Stimulated activated CD8-positive, alpha-beta memory T cell treated with anti-CD3 and anti-CD28 coated beads, Interleukin-15, amount 100 ng/mL, for 24 hours (primary cell): ENCODE data around the gene TNFSF8.

ENCODE experiments used
- DNase-seq: peaks from one replicate; pipeline ENCODE4 v3.0.0-alpha.2; 2020; ENCODE audit warnings: low read depth

The TNFSF8 gene

GRCh38 chr9:114935119-114935518 lies 4.7 kb upstream of the TNFSF8 start:
- DNase-seq: no peak

DNA sequence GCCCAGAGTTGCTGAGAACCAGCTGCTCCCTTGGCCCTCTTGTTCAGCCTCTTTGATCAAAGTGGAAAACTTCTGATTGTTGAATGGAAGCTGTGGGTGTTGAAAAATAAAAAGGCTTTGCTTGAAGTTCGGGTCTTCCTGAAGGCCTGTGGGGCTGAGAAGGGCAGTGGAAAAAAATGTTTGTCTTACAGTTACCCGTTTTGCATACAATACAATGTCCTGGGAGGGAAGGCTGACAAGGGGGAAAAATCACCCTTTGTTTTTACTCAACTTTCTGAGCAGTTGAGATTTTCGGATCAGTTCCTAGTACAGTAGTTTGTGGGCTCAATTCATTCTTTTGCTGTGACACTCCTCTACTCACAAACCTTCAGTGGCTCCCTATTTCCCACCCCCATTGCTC lies 2.1 kb upstream of the TNFSF8 start:
- no peak for DNase-seq

DNA sequence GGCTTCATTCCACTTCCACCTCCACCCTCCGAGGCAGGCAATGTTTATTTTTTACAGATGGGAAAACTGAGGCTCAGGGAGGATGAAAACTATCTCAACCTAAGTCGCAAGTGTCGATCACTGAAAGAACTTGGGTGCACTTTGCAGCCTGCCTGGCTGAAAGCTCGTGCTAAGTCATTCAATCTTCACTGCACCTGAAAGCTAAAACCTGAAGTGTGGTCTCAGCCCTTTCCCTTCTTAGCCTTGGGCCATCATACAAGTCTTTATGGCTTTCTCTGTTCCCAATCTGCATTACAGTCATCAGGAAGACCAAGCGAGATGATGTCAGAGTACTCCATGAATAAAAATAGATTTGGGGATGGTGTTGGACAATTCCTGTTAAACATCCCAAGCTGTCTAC lies 1.0 kb upstream of the TNFSF8 start:
- no peak for DNase-seq

GRCh38 chr9:114929201-114929600 lies 1.2 kb downstream of the TNFSF8 start:
- no peak for DNase-seq

GRCh38 chr9:114928671-114929070 lies 1.7 kb downstream of the TNFSF8 start:
- no peak for DNase-seq

GRCh38 chr9:114928136-114928535 lies 2.3 kb downstream of the TNFSF8 start:
- DNase-seq: no peak

DNA sequence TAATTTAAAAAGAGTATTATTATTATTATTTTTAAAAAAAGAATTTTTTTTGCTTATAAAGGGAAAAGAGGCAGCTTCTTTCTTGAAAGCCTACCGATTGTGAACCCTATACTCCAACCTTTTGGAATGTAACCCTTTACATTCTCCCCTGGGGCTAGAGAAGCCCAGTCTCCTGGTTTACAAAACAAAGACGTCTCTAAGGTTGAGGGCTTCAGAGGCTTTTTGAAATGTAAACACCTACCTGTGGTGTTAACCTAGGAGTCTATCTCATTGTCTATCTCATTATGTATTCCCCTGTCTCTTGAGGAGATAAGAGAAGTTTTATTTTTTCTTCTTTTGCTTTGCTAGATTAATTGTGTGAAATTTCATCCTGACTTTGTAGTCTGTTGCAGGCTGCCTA lies 4.7 kb downstream of the TNFSF8 start:
- no peak for DNase-seq

GRCh38 chr9:114925039-114925438 lies 5.4 kb downstream of the TNFSF8 start:
- no peak for DNase-seq

- no peak for DNase-seq
Observed at GRCh38 chr9:114924327-114924726, 6.1 kb downstream of the TNFSF8 start.

- no peak for DNase-seq
Observed at GRCh38 chr9:114923918-114924317, 6.5 kb downstream of the TNFSF8 start.

- DNase-seq: no peak
Observed at GRCh38 chr9:114921171-114921570, 9.2 kb downstream of the TNFSF8 start.

GRCh38 chr9:114919611-114920010 lies 10.8 kb downstream of the TNFSF8 start:
- no peak for DNase-seq

DNA sequence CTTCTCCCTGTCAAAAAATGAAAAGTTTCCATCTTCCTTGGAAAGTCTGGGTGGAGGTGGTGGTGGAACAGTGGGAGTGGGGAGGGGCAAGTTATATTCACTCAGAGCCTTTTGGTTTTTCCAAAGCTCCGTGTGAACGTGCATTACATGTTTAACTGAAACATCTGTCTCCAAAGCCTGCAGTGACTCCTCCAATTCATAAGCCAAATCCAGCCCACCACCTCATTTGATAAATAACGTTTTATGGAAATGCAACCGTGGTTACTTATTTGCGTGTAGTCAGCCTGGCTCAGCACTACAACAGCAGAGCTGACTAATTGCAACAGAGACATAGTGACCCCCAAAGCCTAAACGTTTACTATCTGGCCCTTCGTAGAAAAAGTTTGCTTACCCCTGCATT lies 13.9 kb downstream of the TNFSF8 start:
- no peak for DNase-seq

- DNase-seq: no peak
Observed at GRCh38 chr9:114914139-114914538, 16.3 kb downstream of the TNFSF8 start.

GRCh38 chr9:114913656-114914055 lies 16.7 kb downstream of the TNFSF8 start:
- no peak for DNase-seq

GRCh38 chr9:114913217-114913616 lies 17.2 kb downstream of the TNFSF8 start:
- no peak for DNase-seq

DNA sequence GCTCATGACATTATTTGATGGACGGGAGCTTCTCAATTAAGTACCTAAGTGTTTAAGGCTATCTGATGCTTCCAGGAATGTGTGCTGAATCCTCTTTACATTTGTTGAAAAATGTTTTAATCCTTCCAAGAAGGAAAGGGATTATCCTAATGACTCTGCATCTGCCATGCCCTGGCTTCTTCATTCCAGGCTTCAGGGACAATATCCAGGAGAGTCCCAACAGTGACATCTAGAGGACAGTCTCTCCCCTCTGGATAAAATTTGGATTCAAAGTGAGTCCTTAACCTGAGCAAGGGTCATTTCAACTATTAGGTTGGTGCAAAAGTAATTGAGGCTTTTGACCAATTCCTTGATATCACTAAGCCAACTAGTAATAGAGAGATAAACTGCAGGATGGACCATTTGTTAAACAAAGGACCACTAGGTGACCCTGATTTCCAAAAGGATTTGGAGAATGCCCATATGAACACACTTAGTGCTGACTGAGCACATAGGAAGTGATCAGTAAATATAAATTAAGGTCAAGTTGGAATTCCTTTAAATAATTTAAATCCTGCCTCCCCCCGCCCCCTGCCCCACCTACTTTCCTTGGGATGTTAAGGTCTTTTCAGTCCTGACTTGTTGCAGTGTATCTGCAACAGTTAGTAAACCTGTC lies 19.1 kb downstream of the TNFSF8 start:
- no peak for DNase-seq

DNA sequence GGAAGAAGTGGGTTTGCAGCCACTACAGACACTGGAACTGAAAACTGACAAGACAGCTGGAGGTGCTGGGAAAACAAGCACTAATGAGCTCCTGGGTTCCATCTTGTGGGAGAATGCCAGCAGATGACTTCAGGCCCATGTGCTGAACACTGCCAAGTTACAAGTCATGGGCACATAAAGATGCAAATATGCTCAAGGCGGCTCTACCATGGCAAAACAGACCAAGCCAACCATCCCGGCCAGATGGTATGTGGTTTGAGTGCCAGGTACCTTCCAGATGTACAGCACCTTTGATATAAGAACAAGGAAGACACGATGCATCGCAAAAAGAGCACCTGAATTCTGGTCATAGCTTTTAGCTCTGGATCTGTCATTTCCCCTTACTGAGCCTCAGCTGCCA lies 19.9 kb downstream of the TNFSF8 start:
- DNase-seq: no peak

DNA sequence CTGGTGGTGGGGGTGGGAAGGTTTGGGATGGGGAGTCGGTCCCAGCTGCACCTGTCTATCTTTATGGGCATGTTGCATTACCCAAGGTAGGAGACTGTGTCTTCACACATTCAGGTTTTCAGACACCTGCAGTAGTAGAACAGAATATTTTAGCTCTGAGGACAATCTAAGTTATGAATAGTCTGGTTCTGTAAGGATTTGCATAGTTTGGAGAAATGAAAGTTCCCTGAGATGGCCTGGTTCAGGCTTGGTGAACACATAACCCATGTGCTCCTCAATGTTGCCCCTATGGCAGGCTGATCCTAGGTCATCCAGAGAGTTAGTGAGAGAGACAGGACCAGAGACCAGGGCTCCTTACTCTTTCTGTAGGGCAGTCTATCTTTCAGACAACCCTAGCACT lies 20.7 kb downstream of the TNFSF8 start:
- DNase-seq: no peak

DNA sequence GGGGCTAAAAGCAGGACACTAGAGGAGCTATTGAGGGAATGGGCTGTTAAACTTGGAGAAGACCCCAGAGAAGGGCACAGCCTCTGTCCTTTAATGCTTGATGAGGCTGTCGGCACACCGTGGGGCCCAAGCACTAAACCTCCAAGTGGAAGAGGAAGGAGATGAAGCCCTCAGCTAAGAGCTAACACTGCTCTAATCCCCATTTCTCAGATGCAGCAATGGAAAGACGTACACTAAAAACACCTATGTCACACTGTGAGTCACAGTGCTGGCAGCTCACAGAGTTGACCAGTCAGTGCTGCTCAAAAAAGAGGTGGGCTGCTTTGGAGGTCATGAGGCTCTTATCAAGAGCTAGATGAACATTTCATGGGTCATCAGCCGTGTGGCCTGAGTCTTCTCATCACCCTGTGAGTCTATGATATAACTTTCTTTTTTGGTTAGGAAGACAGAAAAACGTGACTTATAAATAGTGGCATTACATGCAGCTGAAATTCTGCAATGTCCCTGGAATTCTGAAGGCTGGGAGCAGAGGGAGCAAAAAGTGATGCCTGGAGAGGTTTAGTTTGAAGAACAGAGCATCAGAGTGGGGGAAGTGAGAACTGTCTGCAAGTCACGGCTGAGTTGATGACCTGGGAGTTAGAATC lies 21.5 kb downstream of the TNFSF8 start:
- no peak for DNase-seq

GRCh38 chr9:114908104-114908622 lies 22.2 kb downstream of the TNFSF8 start:
- DNase-seq: no peak

- DNase-seq: no peak
Observed at GRCh38 chr9:114906922-114907571, 23.3 kb downstream of the TNFSF8 start.

- DNase-seq: no peak
Observed at GRCh38 chr9:114905170-114905940, 25.0 kb downstream of the TNFSF8 start.
